HG02798 (cell line): ENCODE measurements around the gene SFRP4.

Experiments used
- ATAC-seq: cut with Tn5 transposase; IDR thresholded peaks from one replicate; pipeline ENCODE4 v1.9.1; 2021; ENCODE audit warnings: mild to moderate bottlenecking; ENCODE audit not compliant: unreplicated experiment, poor library complexity

The SFRP4 gene

DNA sequence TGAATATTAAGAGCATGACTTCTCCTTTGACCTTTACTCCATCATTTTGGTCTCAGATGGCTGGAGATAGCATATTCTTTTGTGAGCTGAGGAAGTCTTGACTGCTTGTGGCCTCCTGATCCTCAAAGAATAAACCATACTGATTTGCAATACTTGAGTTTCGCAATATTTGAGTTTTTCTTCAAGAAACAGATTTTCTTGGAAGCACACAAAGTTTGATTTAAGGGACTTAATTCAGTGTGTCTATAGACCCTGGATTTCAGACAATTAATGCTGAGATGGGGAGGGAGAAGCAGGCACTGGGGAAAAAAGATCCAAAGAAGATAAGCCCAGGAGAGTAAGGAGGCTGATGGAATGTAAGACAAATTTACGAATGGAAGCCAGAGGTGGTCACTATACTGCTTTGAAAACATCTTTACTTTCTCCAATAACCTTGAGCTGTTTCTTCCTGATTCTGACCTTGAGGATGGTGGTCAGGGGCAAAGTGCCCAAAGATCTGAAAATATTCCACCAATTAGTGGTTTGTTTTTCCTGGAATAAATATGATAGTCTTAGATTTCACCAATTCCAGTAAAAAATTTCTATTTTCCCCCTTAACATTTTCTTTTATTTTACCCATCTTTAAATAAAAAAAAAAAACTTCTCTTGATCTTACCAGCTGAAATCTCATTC, 11.3 kb upstream of the SFRP4 start:
- no peak for ATAC-seq

- no peak for ATAC-seq
Measured at GRCh38 chr7:37925620-37926019, 9.0 kb upstream of the SFRP4 start.

DNA sequence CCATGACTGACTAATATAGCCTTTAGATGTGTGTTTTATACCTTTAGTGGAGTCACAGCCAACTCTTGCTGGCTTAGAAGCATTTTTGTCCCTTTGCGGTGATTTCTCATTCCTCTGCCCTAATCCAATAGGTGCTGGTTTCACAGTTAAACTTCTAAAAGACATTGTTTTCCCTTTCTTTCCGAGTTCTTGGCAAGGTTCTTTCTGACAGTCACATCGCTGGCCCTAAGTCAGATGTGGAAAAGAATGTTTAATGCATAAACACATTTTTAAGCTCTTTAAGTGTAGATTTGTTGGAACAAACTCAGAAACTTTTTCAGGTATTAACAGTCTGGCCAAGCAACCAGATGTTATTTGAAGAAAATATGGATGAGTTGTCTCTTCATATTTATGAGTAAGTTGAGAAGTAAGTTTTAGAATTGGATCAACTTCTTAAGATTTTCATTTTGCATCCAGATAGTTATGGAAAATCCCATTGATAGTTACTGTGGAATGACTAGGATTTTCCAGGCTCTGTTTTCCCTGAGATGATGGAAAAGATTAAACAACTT, 7.9 kb upstream of the SFRP4 start:
- no peak for ATAC-seq

DNA sequence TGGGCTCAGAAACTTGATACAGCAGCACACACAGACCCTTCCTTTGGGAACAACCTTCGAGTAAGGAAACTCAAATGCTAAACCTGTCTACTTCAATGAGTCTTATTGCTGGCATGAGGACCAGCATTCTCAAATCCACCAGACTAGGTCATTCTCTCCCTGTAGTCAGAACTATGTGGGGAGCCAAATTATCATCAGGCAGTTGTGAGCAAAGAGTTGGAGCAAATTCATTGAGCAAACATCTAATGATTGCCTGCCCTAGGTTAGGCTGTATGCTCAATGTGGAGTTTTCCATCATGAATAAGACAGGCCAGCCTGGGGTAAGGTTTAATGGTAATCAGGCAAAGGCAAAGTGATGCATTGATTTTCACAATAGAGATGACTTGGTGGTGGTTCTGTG, 7.4 kb upstream of the SFRP4 start:
- no peak for ATAC-seq

GRCh38 chr7:37921876-37922275, 5.3 kb upstream of the SFRP4 start:
- no peak for ATAC-seq

DNA sequence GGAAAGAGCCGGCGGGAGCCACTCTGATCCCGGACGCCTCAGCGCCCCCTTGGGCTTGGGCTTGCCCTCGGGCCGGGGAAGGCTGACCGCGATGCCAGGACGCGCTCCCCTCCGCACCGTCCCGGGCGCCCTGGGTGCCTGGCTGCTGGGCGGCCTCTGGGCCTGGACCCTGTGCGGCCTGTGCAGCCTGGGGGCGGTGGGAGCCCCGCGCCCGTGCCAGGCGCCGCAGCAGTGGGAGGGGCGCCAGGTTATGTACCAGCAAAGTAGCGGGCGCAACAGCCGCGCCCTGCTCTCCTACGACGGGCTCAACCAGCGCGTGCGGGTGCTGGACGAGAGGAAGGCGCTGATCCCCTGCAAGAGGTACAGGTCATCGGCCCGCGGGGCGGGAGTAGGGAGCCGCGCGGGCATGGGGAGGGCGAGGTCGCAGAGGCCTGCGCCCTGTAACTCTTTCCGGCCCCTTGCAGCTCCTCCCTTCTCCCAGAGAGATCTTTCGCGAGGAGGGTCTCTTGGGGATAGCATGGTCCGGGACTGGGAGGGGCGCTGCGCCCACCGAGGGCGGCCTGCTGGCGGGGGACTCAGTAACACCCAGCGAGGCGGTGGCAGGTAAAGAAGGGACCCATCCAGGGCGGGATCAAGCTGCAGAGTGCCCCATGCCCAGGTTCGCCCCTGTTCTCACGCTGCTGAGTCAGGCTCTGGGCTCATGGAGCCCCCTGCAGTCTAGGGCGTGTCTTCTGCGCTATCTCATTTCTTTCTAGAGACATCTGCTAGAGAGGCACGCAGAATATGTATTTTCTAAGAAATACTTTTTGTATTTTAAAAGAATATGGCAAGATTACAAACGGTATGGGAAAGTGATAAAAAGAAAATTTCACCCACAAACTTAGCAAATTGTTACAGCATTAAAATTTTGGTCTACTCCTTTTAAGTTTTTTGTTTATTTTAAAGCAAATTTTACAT, 4.5 kb upstream of the SFRP4 start:
- ATAC-seq = peak; percentile 57

DNA sequence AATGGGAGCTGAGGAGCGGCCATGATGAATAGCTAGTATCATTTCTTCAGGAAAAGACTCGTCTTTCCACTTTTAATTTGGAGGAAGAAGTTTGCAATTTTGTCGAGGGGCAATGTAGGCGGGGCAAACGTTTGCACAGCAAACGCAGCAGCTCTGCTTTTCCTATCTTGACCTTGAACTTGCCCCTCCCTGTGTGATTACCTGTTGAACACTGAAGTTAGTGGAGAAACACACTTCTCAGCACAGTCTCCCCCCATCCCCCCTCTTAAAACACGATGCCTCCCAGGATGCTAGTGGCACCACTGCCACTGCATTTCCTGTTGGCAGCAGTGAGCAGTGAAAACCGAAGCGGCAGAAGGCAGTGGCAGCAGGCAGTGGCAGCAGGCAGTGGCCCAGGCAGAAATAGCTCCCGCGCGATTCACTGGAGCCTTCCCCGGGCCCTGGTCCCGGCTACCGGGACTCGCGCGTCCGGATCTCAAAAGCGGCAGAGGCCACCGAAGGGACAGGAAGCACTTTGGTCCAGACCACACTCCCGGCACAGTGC, 3.8 kb upstream of the SFRP4 start, which contains the start of gene EPDR1:
Gene EPDR1, plus strand, starts transcription at position 336 of the 544 bp plus-strand sequence. CDS start 300 bp downstream, outside the sequence.
- ATAC-seq = peak; percentile 43

DNA sequence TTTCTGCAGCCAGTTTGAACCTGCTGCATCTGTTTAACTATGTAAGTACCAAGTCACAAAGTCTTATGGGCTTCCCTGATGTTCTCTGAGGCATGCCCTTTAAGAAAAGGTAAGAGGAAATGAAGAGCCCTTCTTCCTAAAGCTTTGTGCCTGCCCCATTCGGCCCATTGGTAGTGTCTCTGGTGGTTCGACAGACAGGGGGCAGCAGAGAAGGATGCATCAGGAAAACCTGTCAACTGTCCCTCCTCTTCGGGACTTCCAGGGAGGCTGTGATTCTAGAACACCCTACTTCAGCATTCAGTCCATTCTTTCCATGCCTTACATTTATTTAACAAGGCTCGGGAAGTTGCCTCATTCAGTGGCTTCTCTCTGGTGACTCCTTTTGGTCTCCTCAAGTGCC, 1.9 kb upstream of the SFRP4 start:
- no peak for ATAC-seq

DNA sequence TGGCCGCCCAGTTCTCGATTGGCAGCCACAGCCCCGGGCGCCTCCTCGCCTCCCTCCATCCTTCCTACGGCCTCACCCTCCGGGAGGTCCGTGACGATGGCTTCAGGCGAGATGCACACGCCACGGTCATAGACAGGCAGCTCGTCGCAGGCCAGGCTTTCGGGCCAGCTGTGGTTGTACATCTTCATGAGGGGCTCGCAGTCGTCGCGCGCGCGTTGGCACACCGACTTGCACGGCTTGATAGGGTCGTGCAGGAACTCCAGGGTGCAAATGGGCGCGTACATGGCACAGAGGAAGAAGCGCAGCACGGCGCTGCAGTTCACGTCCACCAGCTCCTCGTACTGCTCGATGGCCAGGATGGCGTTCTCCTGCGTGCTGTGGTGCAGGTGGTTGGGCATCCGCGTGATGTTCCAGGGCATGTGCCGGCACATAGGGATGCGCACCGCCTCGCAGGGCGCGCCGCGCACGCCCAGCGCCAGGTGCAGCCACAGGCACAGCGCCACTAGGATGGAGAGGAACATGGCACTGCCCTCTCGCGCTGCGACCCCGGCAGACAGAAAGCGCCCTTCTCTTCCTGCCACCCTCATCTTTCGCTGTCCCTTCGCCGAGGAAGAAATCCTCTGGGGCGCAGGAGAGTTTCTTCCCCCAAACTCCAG, 472 bp downstream of the SFRP4 start:
- ATAC-seq = no peak

DNA sequence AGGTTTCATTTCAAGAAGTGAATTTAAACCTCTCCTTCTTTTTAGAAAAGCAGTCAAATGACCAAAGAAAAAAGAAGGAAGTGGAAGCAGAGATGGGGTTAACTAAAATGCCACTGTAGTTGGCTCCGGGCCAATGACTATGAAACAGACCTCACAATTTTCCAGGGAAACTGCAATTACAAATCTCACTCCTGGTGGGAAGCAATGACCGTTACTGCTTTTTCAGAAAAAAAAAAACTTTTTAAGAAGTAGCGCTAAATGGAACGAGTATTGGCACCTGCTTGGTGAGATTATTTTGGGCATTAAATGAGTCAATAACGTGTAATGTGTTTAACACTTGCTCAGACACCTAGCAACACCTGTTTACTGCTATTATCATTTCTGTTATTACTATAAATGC, 1.2 kb downstream of the SFRP4 start:
- peak; percentile 33 for ATAC-seq

DNA sequence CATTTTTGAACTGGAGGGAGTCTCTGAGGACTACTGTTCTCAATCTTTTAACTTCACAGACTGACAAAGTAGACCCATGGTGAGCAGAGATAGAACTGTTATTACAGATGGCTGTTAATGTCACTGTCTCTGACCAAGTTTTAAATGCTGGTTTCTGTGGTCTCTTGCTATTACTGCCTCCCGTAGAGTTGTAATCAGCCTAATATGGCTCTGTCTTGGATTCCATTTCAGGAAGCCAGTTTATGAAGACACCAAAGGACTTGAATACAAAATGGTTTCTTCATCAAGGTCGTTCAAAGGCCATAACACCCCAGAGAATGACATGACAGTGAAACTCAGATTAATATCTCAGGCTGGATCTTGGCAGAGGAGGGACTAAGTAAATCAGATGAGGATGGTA, 3.9 kb downstream of the SFRP4 start:
- no peak for ATAC-seq

DNA sequence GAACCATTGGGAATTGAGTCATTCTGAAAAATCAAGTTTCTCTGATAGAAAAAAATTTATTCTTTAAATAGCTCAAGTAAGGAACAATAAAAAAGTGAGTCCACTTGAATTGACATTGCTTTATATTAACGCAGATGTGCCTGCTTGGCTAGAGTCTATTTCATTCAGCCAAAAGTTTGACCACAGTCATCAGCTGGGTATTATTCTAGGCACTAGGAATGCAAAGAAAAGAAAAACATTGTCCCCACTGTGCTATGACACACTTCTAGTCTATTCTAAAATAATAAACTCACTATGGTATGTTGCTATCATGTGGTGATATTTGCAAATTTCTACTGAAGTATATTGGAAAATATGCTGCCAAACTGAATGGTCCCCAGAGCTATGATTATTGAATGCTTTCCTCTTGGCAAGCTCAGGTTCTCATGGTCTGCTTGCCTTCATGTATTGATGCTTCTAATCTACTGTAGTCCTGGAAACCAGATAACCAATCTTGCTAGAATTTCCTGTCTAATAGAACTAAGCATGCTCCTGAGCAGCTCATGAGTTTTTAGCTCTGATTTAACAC, 8.3 kb downstream of the SFRP4 start:
- no peak for ATAC-seq

DNA sequence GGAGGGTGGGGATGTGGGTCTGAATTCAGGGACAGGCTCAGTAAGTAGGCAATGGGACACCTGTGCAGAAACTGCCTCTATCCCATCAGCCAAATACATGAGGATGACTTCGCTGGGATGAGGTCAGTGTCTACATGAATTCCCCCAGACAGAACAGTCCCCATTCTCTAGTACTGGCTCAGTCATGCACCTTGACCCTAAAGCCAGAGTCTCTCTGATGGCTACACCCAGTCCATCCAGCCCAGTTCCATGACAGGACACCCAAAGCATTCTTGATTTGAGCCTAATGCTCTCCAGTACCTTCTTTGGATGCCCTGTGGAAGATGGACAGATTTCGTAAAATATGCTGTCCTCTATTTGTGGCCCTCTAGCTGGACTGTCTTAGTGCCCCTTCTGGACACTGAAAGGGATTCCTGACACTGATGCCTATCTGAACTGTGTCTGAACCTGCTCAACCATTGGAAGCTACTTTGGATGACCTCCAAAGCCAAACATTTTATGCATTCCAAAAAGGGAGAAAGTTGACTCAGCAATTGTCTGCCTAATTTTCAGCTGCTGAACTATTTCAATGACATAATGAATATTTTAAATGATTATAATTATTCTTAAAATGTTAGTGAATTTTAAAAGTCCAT, 14.6 kb downstream of the SFRP4 start:
- ATAC-seq = no peak

- no peak for ATAC-seq
Measured at GRCh38 chr7:37901236-37901827, 15.3 kb downstream of the SFRP4 start.

DNA sequence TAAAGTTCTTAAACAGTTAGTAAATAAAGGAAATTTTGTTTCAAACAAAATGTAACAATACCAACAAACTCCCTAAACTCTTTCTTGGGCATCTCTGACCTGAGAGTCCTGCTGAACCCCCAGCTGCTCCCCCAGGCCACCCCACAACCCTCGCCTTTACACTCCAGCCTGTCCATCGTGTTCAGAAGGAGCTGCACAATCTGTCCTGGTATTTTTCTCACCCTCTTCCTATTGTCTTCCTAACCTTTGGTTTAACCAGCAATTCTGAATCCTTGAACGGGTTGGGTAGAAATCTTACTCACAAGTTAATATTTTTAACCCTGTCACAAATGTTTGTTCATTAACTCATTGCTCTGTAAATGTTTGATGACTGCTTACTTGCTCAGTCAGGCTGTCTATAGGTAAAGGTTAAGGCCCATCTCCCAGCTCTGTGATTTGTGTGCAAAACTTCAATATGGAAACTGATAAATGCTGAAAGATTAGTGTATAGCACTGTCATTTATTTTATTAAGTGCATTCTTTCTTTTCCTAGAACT, 16.8 kb downstream of the SFRP4 start:
- ATAC-seq = no peak

- ATAC-seq = no peak
Measured at GRCh38 chr7:37894671-37895070, 21.9 kb downstream of the SFRP4 start.

DNA sequence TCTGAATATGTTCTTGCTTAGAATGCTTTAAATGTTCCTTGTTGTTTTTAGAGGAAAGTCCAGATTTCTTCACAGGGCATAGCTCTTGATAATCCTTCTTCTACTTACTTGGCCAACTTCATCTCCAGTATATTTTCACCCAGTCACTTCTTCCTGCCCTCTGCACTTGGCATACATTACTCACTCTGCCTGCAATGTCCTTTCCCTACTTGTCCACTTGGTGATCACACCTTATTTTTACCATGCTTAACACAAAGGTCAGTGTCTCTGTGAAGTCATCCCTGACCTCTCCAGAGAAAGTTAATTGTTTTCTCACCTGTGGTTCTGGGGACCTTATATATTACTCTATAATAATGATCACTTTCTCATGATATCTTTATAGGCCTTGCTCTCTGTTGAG, 23.3 kb downstream of the SFRP4 start:
- ATAC-seq = no peak

GRCh38 chr7:37882086-37882485, 34.5 kb downstream of the SFRP4 start:
- ATAC-seq = no peak
